Right ventricle myocardium inferior (tissue), 1 donor: Measurements from ENCODE around the gene VPS39. TPM values are rescaled to one million over a fixed set of nuclear protein-coding genes. Genes with fewer than 3 reads are reported as not detected.

Source experiments
- ATAC-seq: fragments of 200-7000 bp; cut with Tn5 transposase; one replicate; pipeline ENCODE4 v1.9.1; 2020; ENCODE audit warnings: mild to moderate bottlenecking, moderate library complexity
- DNase-seq: peaks from one replicate; pipeline ENCODE4 v3.0.0; 2021; ENCODE audit errors: missing footprints
- intact Hi-C: fragments of 100-400 bp; cut with DNase I; formaldehyde crosslinking; loops from one replicate; pipeline ENCODE4 v1.11.0; 2022
- microRNA-seq: library from miRNA; unstranded; fragments of <30 nt; microRNA quantifications from one replicate; pipeline ENCODE4 v1.2.0, GENCODE V29; 2020
- total RNA-seq: library from RNA; stranded (reverse); fragmentation: NEBNext Ultra II Directional; extraction: Animal tissue kit (Norgen Biotek cat#: 25700); gene quantifications from one replicate; pipeline ENCODE4 v1.2.1, GENCODE V29; 2021
- donor health status: DM: no; HTN: yes; CAD: no; lungs with severe emphysema.

Gene VPS39
- total RNA-seq, 1 donor from 2014 or later: 43.0 TPM

- intact Hi-C loops: no loop called here
- ATAC-seq (no peak), DNase-seq (no peak)
These were observed 96.2 kb downstream of the VPS39 start for GRCh38 chr15:42111924-42112323.

GRCh38 chr15:42110367-42110766 lies 97.7 kb downstream of the VPS39 start:
- intact Hi-C loops: no loop called here
- no peak for ATAC-seq

DNA sequence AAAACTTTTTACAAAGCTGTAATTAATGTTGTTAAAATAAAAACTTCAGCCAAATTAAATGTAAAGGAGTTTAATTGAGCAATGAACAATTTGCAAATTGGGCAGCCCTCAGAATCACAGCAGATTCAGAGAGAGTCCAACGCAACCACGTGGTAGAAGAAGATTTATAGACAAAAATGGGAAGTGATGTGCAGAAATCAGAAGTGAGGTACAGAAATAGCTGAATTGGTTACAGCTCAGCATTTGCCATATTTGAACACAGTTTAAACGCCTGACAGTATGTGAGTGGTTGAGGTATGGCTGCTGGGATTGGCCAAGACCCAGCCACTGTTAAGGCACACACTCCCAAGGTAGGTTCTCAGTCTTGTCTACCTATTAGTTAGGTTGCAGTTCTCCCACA lies 99.3 kb downstream of the VPS39 start:
- intact Hi-C loops: no loop called here
- ATAC-seq (no peak), DNase-seq (no peak)

More at GRCh38 chr15:42110367-42110766, 97.7 kb downstream of the VPS39 start:
- DNase-seq: no peak

Small RNA genes lying within 50 kb of the gene (microRNA-seq; reads per million reads assigned to microRNA genes)
- gene MIR627: 50.2 reads per million, percentile 44 among the genes with 10 or more reads in this experiment

Other genes starting within 250 kb of the VPS39 start
- 55.5 TPM for gene EHD4, start 235.7 kb downstream of the VPS39 start, total RNA-seq
- gene PLA2G4E, start 187.3 kb downstream of the VPS39 start, total RNA-seq: 0.05 TPM
- gene PLA2G4D, start 113.7 kb downstream of the VPS39 start, total RNA-seq: not detected
- 3.5 TPM for gene PLA2G4F, start 51.7 kb downstream of the VPS39 start, total RNA-seq
- gene GANC, start 64.9 kb upstream of the VPS39 start, total RNA-seq: 16.3 TPM
- 19.0 TPM for gene TMEM87A, start 65.1 kb upstream of the VPS39 start, total RNA-seq
- 3.4 TPM for gene CAPN3, start 151.2 kb upstream of the VPS39 start, total RNA-seq